ENCODE results near the gene DGKZ. TPM values are rescaled to one million over a fixed set of nuclear protein-coding genes. Genes with fewer than 3 reads are reported as not detected.

Gene DGKZ
- total RNA-seq, 1 donor from 2014 or later: 50.6 TPM

DNA sequence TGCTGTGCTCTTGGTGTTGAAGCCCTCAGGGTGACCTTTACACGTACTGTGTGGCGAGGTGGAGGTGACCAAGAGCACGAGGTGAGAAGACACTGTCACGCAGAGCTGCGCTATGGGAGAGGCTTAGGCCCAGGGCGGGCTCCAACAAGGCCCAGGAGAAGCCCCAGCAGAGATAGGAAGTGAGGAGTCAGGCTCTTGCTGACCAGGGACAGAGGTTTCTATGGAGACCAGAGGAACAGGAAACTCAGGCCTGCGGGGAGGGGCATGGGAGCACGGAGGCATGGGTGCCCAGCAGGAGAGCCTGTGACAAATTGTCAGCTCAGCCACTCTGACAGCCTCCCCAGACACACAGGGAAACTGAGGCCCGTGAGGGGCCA is 15.8 kb downstream of the DGKZ start:
- peaks cover 21% of the 10 kb centered on the region for H3K4me1 Mint-ChIP-seq
- no peak overlapping the region for H3K4me3 Mint-ChIP-seq
- H3K9me3 Mint-ChIP-seq: no peaks in the 10 kb centered on the region
- H3K27me3 Mint-ChIP-seq (ENCODE audit: low read depth): no peaks in the 10 kb centered on the region
- TF ChIP-seq, protein P1, sequence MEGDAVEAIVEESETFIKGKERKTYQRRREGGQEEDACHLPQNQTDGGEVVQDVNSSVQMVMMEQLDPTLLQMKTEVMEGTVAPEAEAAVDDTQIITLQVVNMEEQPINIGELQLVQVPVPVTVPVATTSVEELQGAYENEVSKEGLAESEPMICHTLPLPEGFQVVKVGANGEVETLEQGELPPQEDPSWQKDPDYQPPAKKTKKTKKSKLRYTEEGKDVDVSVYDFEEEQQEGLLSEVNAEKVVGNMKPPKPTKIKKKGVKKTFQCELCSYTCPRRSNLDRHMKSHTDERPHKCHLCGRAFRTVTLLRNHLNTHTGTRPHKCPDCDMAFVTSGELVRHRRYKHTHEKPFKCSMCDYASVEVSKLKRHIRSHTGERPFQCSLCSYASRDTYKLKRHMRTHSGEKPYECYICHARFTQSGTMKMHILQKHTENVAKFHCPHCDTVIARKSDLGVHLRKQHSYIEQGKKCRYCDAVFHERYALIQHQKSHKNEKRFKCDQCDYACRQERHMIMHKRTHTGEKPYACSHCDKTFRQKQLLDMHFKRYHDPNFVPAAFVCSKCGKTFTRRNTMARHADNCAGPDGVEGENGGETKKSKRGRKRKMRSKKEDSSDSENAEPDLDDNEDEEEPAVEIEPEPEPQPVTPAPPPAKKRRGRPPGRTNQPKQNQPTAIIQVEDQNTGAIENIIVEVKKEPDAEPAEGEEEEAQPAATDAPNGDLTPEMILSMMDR (IDR thresholded peaks at IDR 0.05; ENCODE audit: unreplicated experiment): no peak
- H3K27ac Mint-ChIP-seq: peak overlapping the region; percentile 59
- H3K36me3 Mint-ChIP-seq: no peaks in the 10 kb centered on the region
- DNase-seq (ENCODE audit: low spot score in 2 of 2, unreplicated experiment in 2 of 2): no peak

DNA sequence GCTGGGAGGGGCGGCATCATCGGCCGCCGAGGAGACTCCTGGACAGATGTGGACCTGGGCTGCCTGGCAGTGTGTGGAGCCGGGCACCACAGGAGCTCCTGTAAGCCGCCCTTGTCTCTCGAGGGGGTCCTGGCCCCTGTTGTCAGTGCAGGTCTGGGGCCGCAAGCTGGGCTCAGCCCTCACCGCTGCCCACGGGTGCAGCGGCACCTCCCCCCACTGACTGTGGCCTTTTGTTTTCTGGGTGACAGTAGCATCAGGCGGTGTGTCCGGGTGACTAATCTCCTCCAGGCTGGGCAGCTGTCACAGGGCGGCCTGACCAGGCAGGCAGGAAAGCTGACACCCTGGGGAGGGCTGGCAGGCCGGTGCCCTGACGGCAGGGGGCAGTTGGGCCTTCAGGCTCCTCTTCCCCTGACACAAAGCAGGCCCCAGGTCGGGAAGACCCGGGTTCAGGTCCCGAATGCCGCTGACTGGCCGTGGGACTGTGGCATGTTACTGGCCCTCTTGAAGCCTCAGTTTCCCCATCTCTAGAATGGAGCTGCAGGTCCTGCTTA is 16.3 kb downstream of the DGKZ start:
- peaks cover 21% of the 10 kb centered on the region for H3K4me1 Mint-ChIP-seq
- H3K9me3 Mint-ChIP-seq: no peaks in the 10 kb centered on the region
- H3K27ac Mint-ChIP-seq: no peak overlapping the region
- H3K27me3 Mint-ChIP-seq (ENCODE audit: low read depth): no peaks in the 10 kb centered on the region
- no peak overlapping the region for H3K4me3 Mint-ChIP-seq
- TF ChIP-seq, protein P1 (IDR thresholded peaks at IDR 0.05; ENCODE audit: unreplicated experiment): no peak
- H3K36me3 Mint-ChIP-seq: no peaks in the 10 kb centered on the region
- DNase-seq (ENCODE audit: low spot score in 2 of 2, unreplicated experiment in 2 of 2): no peak

DNA sequence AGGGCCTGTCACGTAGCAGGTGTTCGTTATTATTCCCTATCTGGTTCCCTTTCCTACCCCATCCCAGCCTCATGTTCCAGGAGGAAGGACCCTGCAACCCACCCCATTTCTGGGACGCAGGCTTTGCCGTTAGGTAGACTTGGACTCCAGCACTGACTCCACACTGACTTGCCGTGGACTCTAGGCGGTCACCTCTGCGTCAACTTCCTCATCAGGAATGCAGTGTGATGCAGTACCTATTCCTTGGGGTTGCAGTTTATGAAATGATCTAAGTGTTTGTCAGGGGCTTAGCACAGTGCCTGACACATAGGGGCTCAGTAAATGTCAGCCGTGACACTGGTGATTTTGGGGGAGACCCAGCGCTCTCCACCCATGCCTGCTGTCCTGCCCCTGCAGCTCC is 16.8 kb downstream of the DGKZ start:
- Mint-ChIP-seq H3K9me3 (no peaks in the 10 kb centered on the region), H3K4me3 (no peak overlapping the region), H3K36me3 (peaks cover 1% of the 10 kb centered on the region), H3K27ac (no peak overlapping the region), H3K4me1 (peaks cover 21% of the 10 kb centered on the region), H3K27me3 (ENCODE audit: low read depth) (no peaks in the 10 kb centered on the region)
- no peak for DNase-seq (ENCODE audit: low spot score in 2 of 2, unreplicated experiment in 2 of 2)
- TF ChIP-seq, protein P1 (IDR thresholded peaks at IDR 0.05; ENCODE audit: unreplicated experiment): no peak

DNA sequence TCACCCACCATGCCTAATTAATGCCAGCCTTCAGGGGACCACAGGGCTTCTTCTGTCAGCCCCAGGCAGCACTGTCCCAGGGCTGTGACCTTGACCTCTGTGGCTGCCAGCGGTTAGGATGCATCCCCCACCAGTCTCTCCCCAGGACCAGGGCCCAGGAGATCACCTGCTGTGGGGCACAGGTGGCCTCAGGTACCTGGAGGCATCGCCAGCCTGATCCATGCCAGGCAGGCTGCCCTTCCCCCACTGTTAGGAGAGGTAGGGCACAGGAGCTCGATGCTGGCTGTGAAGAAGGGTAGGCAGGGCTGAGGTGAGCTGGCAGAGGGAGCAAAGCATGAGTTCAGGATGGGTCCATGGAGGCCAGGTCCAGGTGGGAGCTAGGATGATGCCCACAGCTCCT is 17.5 kb downstream of the DGKZ start:
- H3K36me3 Mint-ChIP-seq: peaks cover 1% of the 10 kb centered on the region
- H3K9me3 Mint-ChIP-seq: no peaks in the 10 kb centered on the region
- H3K27ac Mint-ChIP-seq: peak overlapping the region; percentile 58
- DNase-seq (ENCODE audit: low spot score in 2 of 2, unreplicated experiment in 2 of 2): no peak
- TF ChIP-seq, protein P1 (IDR thresholded peaks at IDR 0.05; ENCODE audit: unreplicated experiment): no peak
- no peaks in the 10 kb centered on the region for H3K27me3 Mint-ChIP-seq (ENCODE audit: low read depth)
- H3K4me3 Mint-ChIP-seq: no peak overlapping the region
- H3K4me1 Mint-ChIP-seq: peaks cover 26% of the 10 kb centered on the region

DNA sequence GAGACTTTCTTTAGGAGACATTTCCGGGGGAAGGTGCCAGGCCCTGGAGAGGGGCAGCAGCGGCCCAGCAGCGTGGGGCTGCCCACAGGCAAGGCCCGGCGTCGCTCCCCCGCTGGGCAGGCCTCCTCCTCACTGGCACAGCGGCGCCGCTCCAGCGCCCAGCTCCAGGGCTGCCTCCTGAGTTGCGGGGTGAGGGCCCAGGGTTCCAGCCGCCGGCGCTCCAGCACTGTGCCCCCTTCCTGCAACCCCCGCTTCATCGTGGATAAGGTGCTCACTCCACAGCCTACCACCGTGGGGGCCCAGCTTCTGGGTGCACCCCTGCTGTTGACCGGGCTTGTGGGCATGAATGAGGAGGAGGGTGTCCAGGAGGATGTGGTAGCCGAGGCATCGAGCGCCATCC is 19.0 kb downstream of the DGKZ start:
- Mint-ChIP-seq H3K36me3 (peaks cover 3% of the 10 kb centered on the region), H3K4me3 (no peak overlapping the region), H3K27me3 (ENCODE audit: low read depth) (no peaks in the 10 kb centered on the region), H3K9me3 (no peaks in the 10 kb centered on the region), H3K4me1 (peaks cover 24% of the 10 kb centered on the region), H3K27ac (no peak overlapping the region)
- DNase-seq (ENCODE audit: low spot score in 2 of 2, unreplicated experiment in 2 of 2): no peak
- TF ChIP-seq, protein P1 (IDR thresholded peaks at IDR 0.05; ENCODE audit: unreplicated experiment): no peak

DNA sequence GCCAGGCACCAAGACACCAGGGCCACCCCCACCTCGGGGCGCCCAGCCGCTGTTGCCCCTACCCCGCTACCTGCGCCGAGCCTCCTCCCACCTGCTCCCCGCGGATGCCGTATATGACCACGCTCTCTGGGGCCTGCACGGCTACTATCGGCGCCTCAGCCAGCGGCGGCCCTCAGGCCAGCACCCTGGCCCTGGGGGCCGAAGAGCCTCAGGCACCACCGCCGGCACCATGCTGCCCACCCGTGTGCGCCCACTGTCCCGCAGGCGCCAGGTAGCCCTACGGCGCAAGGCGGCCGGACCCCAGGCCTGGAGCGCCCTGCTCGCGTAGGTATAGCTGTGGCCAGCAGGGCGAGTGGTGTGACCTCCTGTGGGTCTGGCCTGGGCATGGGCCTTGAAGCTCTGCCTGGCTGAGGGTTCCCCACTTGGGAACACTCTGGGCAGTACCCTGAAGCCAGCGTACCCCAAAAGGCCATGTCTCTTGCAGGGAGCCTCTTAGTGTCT is 19.4 kb downstream of the DGKZ start:
- no peaks in the 10 kb centered on the region for H3K9me3 Mint-ChIP-seq
- no peak overlapping the region for H3K4me3 Mint-ChIP-seq
- H3K36me3 Mint-ChIP-seq: peaks cover 3% of the 10 kb centered on the region
- DNase-seq (ENCODE audit: low spot score in 2 of 2, unreplicated experiment in 2 of 2): no peak
- H3K4me1 Mint-ChIP-seq: peaks cover 21% of the 10 kb centered on the region
- TF ChIP-seq, protein P1 (IDR thresholded peaks at IDR 0.05; ENCODE audit: unreplicated experiment): no peak
- H3K27ac Mint-ChIP-seq: no peak overlapping the region
- H3K27me3 Mint-ChIP-seq (ENCODE audit: low read depth): no peaks in the 10 kb centered on the region
